Measurements from ENCODE around the gene SCARB1.

- TF ChIP-seq, protein P1, sequence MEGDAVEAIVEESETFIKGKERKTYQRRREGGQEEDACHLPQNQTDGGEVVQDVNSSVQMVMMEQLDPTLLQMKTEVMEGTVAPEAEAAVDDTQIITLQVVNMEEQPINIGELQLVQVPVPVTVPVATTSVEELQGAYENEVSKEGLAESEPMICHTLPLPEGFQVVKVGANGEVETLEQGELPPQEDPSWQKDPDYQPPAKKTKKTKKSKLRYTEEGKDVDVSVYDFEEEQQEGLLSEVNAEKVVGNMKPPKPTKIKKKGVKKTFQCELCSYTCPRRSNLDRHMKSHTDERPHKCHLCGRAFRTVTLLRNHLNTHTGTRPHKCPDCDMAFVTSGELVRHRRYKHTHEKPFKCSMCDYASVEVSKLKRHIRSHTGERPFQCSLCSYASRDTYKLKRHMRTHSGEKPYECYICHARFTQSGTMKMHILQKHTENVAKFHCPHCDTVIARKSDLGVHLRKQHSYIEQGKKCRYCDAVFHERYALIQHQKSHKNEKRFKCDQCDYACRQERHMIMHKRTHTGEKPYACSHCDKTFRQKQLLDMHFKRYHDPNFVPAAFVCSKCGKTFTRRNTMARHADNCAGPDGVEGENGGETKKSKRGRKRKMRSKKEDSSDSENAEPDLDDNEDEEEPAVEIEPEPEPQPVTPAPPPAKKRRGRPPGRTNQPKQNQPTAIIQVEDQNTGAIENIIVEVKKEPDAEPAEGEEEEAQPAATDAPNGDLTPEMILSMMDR (IDR thresholded peaks at IDR 0.05): no peak
- peak; percentile 62 for TF ChIP-seq POLR2A (IDR thresholded peaks at IDR 0.05)
These were observed 40.8 kb upstream of the SCARB1 start for GRCh38 chr12:124904306-124905098.

Data from right lobe of liver (tissue), 4 donors.